Vagina (tissue), 2 donors: ENCODE data around the gene FEV. TPM values are rescaled to one million over a fixed set of nuclear protein-coding genes. Genes with fewer than 3 reads are reported as not detected.

Experiments used
- DNase-seq, 2 donors: peaks; one replicate each; pipeline ENCODE4 v3.0.0-alpha.2; 2017; ENCODE audit errors: extremely low spot score in 2 of 2
- H3K27ac ChIP-seq: fragments of 200-600 bp; sonication (generic); one replicate; pipeline ENCODE4 v1.5.1; 2019
- H3K27me3 ChIP-seq: fragments of 200-600 bp; sonication (generic); one replicate; pipeline ENCODE4 v1.5.1; 2019
- H3K36me3 ChIP-seq, 2 donors: fragments of 200-600 bp; sonication (generic); one replicate each; pipeline ENCODE4 v1.5.1; 2017 to 2019
- H3K4me1 ChIP-seq: fragments of 200-600 bp; sonication (generic); one replicate; pipeline ENCODE4 v1.5.1; 2019
- H3K4me3 ChIP-seq, 2 donors: fragments of 200-600 bp; sonication (generic); 1 replicate in 1 of 2; 2 replicates in 1 of 2; pipeline ENCODE4 v1.5.1; 2016 to 2019
- H3K9me3 ChIP-seq: fragments of 200-600 bp; sonication (generic); one replicate; pipeline ENCODE4 v1.5.1; 2019
- POLR2A ChIP-seq, 2 donors: fragments of 450-650 bp; IDR thresholded peaks; one replicate each; pipeline ENCODE4 v1.6.1; 2017; ENCODE audit warnings: antibody characterized with exemption in 2 of 2, mild to moderate bottlenecking in 2 of 2, moderate library complexity in 2 of 2
- POLR2AphosphoS5 ChIP-seq, 2 donors: sonication (generic); formaldehyde crosslinking; IDR thresholded peaks; one replicate each; pipeline ENCODE4 v1.9.0; 2017; ENCODE audit warnings: antibody characterized with exemption in 2 of 2, mild to moderate bottlenecking in 2 of 2, low read depth in 1 of 2; ENCODE audit not compliant: insufficient read depth in 1 of 2
- intact Hi-C: fragments of 100-400 bp; cut with DNase I; formaldehyde crosslinking; loops from one replicate; pipeline ENCODE4 v1.15.1; 2023
- total RNA-seq: library from RNA; depleted of rRNA; stranded (reverse); fragments of >200 nt; gene quantifications from one replicate; pipeline ENCODE4 v1.2.3, GENCODE V29; 2016
- TF ChIP-seq, protein P1 (sequence below), 3 experiments: fragments of 450-650 bp in 2 of 3; fragments of 200-600 bp in 1 of 3; sonication (generic) in 1 of 3; IDR thresholded peaks; one replicate each; pipeline ENCODE4 v1.5.1; 2017 to 2019; ENCODE audit warnings: antibody characterized with exemption in 3 of 3, mild to moderate bottlenecking in 2 of 3, moderate library complexity in 2 of 3

Gene FEV
- total RNA-seq, 1 donor from 2014 or later, result not detected

- TF ChIP-seq POLR2AphosphoS5 (IDR thresholded peaks at IDR 0.05; ENCODE audit: insufficient read depth in 1 of 2, low read depth in 1 of 2), result no peak
- TF ChIP-seq, protein P1, sequence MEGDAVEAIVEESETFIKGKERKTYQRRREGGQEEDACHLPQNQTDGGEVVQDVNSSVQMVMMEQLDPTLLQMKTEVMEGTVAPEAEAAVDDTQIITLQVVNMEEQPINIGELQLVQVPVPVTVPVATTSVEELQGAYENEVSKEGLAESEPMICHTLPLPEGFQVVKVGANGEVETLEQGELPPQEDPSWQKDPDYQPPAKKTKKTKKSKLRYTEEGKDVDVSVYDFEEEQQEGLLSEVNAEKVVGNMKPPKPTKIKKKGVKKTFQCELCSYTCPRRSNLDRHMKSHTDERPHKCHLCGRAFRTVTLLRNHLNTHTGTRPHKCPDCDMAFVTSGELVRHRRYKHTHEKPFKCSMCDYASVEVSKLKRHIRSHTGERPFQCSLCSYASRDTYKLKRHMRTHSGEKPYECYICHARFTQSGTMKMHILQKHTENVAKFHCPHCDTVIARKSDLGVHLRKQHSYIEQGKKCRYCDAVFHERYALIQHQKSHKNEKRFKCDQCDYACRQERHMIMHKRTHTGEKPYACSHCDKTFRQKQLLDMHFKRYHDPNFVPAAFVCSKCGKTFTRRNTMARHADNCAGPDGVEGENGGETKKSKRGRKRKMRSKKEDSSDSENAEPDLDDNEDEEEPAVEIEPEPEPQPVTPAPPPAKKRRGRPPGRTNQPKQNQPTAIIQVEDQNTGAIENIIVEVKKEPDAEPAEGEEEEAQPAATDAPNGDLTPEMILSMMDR (IDR thresholded peaks at IDR 0.05), result peak; percentile 75 to 90 (median 80)
- H3K4me1 ChIP-seq, result no peaks in the 10 kb centered on the region
- DNase-seq, result no peak
- peaks cover 8% of the 10 kb centered on the region for H3K27me3 ChIP-seq
- H3K27ac ChIP-seq, result no peak overlapping the region
- H3K4me3 ChIP-seq, result no peak overlapping the region
- no peaks in the 10 kb centered on the region for H3K36me3 ChIP-seq
- H3K9me3 ChIP-seq, result no peaks in the 10 kb centered on the region
- intact Hi-C loops, result loop anchor here (10.0 kb wide), 1 partner anchor 125 kb away; no protein-coding TSS in a partner anchor
Observed at GRCh38 chr2:219029829-219030165, 44.8 kb upstream of the FEV start.

DNA sequence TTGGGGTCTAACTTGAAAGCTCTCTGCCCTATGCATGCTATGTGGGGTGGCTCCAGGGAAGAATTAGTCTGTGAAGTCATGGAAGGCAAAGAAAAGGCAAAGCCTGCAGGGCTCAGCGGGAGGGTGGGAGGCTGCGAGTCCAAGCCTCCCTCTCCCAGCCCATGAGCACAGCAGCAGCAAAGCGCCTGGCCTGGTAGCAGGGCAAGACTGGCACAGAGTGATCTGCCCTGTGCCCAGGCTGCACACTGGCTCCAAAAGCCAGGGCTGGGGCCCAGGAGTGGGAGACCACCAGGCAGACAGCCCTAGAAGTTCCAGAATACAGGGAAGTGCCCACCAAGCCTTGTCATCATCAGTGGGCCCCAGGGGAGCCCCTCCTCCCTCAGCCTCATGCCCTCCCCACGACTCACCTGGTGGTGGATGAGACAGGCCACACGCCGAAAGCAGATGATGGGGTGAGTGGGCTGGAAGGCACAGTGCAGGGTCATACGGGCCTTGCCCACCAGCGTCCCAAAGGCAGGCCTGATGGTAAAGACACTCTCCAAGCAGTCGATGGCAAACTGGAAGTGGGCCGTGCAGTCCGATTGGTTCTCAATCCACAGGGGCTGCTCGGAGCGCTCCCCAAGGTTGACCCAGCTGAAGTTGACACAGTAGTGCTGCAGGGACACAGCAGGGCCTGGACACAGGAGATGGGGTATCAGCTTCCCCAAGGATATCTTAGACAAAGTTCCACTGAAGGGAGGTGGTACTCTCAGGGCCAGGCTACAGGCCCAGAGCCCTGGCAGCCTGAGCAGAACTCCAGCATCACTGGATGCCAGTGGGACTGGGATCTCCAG lies 44.2 kb upstream of the FEV start:
- H3K27ac ChIP-seq, result no peak overlapping the region
- H3K4me1 ChIP-seq, result no peaks in the 10 kb centered on the region
- H3K4me3 ChIP-seq, result no peak overlapping the region
- H3K36me3 ChIP-seq, result no peaks in the 10 kb centered on the region
- H3K9me3 ChIP-seq, result no peaks in the 10 kb centered on the region
- DNase-seq, result no peak
- intact Hi-C loops, result loop anchor here (10.0 kb wide), 1 partner anchor 126 kb away; no protein-coding TSS in a partner anchor
- no peak for TF ChIP-seq POLR2AphosphoS5 (IDR thresholded peaks at IDR 0.05; ENCODE audit: insufficient read depth in 1 of 2, low read depth in 1 of 2)
- TF ChIP-seq POLR2A (IDR thresholded peaks at IDR 0.05), result no peak
- TF ChIP-seq, protein P1 (IDR thresholded peaks at IDR 0.05), result no peak
- H3K27me3 ChIP-seq, result peaks cover 8% of the 10 kb centered on the region

GRCh38 chr2:219028141-219028540 lies 43.2 kb upstream of the FEV start:
- DNase-seq, result no peak
- Histone ChIP-seq H3K36me3 (no peaks in the 10 kb centered on the region), H3K27me3 (peaks cover 8% of the 10 kb centered on the region), H3K27ac (no peak overlapping the region), H3K9me3 (no peaks in the 10 kb centered on the region), H3K4me3 (no peak overlapping the region), H3K4me1 (no peaks in the 10 kb centered on the region)
- intact Hi-C loops, result loop anchor here (10.0 kb wide), 1 partner anchor 127 kb away; no protein-coding TSS in a partner anchor
- TF ChIP-seq, protein P1 (IDR thresholded peaks at IDR 0.05), result no peak

DNA sequence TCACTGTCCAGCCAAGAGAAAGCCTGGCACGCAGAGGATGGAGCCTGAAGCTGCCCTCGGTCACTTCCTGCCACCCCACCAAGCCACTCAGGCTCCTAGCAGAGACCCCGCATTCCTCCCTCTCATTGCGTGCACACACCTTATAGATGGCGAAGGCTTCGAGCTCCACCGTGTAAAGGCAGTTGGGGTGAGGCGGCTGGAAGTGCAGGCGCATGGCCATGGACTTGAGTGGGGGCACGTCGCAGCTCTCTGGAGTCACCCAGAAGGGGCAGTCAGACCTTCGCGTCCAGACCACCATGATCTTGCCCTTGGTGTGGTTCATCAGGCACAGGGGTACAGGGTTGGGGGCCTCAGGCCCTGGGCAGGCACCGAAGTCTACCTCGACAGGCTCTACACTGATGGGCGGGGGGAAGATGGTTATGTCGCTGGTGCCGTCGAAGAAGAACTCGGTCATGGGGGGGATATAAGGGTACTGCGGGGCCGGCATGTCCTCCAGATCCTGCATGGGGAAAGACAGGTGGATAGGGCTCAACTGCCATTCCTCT lies 42.6 kb upstream of the FEV start:
- no peak overlapping the region for H3K27ac ChIP-seq
- H3K27me3 ChIP-seq, result peaks cover 8% of the 10 kb centered on the region
- no peak overlapping the region for H3K4me3 ChIP-seq
- DNase-seq, result no peak
- intact Hi-C loops, result loop anchor here (10.0 kb wide), 1 partner anchor 127 kb away; no protein-coding TSS in a partner anchor
- no peaks in the 10 kb centered on the region for H3K4me1 ChIP-seq
- H3K36me3 ChIP-seq, result no peaks in the 10 kb centered on the region
- no peaks in the 10 kb centered on the region for H3K9me3 ChIP-seq
- TF ChIP-seq POLR2AphosphoS5 (IDR thresholded peaks at IDR 0.05; ENCODE audit: insufficient read depth in 1 of 2, low read depth in 1 of 2), result no peak
- TF ChIP-seq, protein P1 (IDR thresholded peaks at IDR 0.05), result no peak
- TF ChIP-seq POLR2A (IDR thresholded peaks at IDR 0.05), result no peak

DNA sequence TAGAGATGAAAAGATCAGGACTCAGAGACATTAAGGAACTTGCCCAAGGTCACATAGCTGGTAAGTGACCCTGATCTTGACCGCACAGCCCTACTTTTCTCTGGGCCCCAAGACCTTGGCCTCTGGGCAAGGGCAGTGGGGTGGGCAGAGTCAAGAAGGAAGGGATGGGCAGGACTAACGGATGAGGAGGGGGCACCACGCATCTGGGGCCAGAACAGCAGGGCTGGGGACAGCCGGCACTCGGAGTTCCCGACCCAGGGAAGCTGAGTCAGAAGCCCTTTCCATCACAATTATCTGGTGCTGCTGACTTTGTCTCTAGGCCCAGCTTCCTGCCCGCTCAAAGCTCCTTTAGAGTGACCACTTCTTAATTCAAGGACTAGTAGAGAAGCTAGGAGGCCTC lies 42.0 kb upstream of the FEV start:
- DNase-seq, result no peak
- no peaks in the 10 kb centered on the region for H3K4me1 ChIP-seq
- intact Hi-C loops, result loop anchor here (10.0 kb wide), 1 partner anchor 128 kb away; no protein-coding TSS in a partner anchor
- H3K36me3 ChIP-seq, result no peaks in the 10 kb centered on the region
- peaks cover 8% of the 10 kb centered on the region for H3K27me3 ChIP-seq
- TF ChIP-seq POLR2AphosphoS5 (IDR thresholded peaks at IDR 0.05; ENCODE audit: insufficient read depth in 1 of 2, low read depth in 1 of 2), result no peak
- TF ChIP-seq, protein P1 (IDR thresholded peaks at IDR 0.05), result no peak
- no peak for TF ChIP-seq POLR2A (IDR thresholded peaks at IDR 0.05)
- H3K27ac ChIP-seq, result no peak overlapping the region
- no peak overlapping the region for H3K4me3 ChIP-seq
- no peaks in the 10 kb centered on the region for H3K9me3 ChIP-seq
